GM12878 (cell line): ENCODE data around the gene NDOR1. TPM values are rescaled to one million over a fixed set of nuclear protein-coding genes. Genes with fewer than 3 reads are reported as not detected.

Experiments
- ATF3 ChIP-seq: IDR thresholded peaks from 2 replicates; pipeline ENCODE4 v1.6.1; 2011; ENCODE audit warnings: low read depth, mild to moderate bottlenecking, low read length, moderate library complexity, borderline replicate concordance; ENCODE audit errors: extremely low read depth
- ATF7 ChIP-seq: fragments of 450-650 bp; IDR thresholded peaks from 2 replicates; pipeline ENCODE4 v1.6.1; 2016; ENCODE audit warnings: low read depth, mild to moderate bottlenecking
- BACH1 ChIP-seq: fragments of 450-650 bp; IDR thresholded peaks from 2 replicates; pipeline ENCODE4 v1.6.1; 2017; ENCODE audit warnings: mild to moderate bottlenecking, borderline replicate concordance
- BCL11A ChIP-seq: IDR thresholded peaks from 2 replicates; pipeline ENCODE4 v1.6.1; 2011; ENCODE audit warnings: low read depth, low read length
- CBFB ChIP-seq: IDR thresholded peaks from 2 replicates; pipeline ENCODE4 v1.6.1; 2016; ENCODE audit warnings: antibody characterized with exemption, low read depth
- CREM ChIP-seq: IDR thresholded peaks from 2 replicates; pipeline ENCODE4 v1.6.1; 2014; ENCODE audit warnings: antibody characterized with exemption, low read depth
- E2F8 ChIP-seq: fragments of 450-650 bp; IDR thresholded peaks from 2 replicates; pipeline ENCODE4 v1.6.1; 2018; ENCODE audit warnings: mild to moderate bottlenecking, low read depth, moderate library complexity; ENCODE audit not compliant: partially characterized antibody
- EP300 ChIP-seq, 2 experiments: fragments of 150-350 bp in 1 of 2; IDR thresholded peaks; 2 replicates each; pipeline ENCODE4 v1.6.1; 2011 to 2012; ENCODE audit warnings: low read depth in 2 of 2, low read length in 2 of 2, borderline replicate concordance in 1 of 2, improper control_type of control experiment in 1 of 2, inconsistent platforms in 1 of 2; ENCODE audit not compliant: control insufficient read depth in 1 of 2
- EZH2 ChIP-seq: IDR thresholded peaks from 2 replicates; pipeline ENCODE4 v1.6.1; 2012; ENCODE audit warnings: low read depth, mild to moderate bottlenecking, control low read depth, inconsistent platforms, low read length, borderline replicate concordance; ENCODE audit not compliant: control insufficient read depth
- GATAD2B ChIP-seq: fragments of 450-650 bp; conservative IDR thresholded peaks from 2 replicates; pipeline ENCODE4 v1.6.1; 2017; ENCODE audit warnings: low read depth, mild to moderate bottlenecking, moderate library complexity
- MTA2 ChIP-seq: fragments of 450-650 bp; IDR thresholded peaks from 2 replicates; pipeline ENCODE4 v1.6.1; 2016; ENCODE audit warnings: low read depth, mild to moderate bottlenecking, moderate library complexity
- NR2C2 ChIP-seq: IDR thresholded peaks from 2 replicates; pipeline ENCODE4 v1.6.1; 2011; ENCODE audit warnings: borderline replicate concordance, low read depth; ENCODE audit not compliant: control insufficient read depth, insufficient read length
- POLR2A ChIP-seq: IDR thresholded peaks from 2 replicates; pipeline ENCODE4 v1.6.1; 2011; ENCODE audit warnings: low read depth, mild to moderate bottlenecking, low read length
- PRDM15 ChIP-seq: fragments of 450-650 bp; formaldehyde crosslinking; IDR thresholded peaks from 2 replicates; pipeline ENCODE4 v1.4.0; 2020; ENCODE audit warnings: mild to moderate bottlenecking, moderate library complexity
- RBBP5 ChIP-seq: fragments of 200-600 bp; sonication (generic); conservative IDR thresholded peaks from 2 replicates; pipeline ENCODE4 v1.6.1; 2016
- RCOR1 ChIP-seq: conservative IDR thresholded peaks from 2 replicates; pipeline ENCODE4 v1.6.1; 2012; ENCODE audit warnings: low read depth, low read length, improper control_type of control experiment
- SMARCA5 ChIP-seq: fragments of 450-650 bp; IDR thresholded peaks from 2 replicates; pipeline ENCODE4 v1.6.1; 2017; ENCODE audit warnings: mild to moderate bottlenecking
- SREBF1 ChIP-seq: IDR thresholded peaks from 2 replicates; pipeline ENCODE4 v1.6.1; 2012; ENCODE audit warnings: mild to moderate bottlenecking, low read length
- polyA plus RNA-seq, 11 experiments: library from polyadenylated mRNA; depleted of rRNA in 4 of 11; unstranded in 6 of 11; stranded (reverse) in 5 of 11; fragments of >200 nt; fragmentation: Nextera tagmentation in 4 of 11; fragmentation: Illumina TruSeq in 1 of 11; extraction: Ambion mirVana in 4 of 11; extraction: Trizol in 1 of 11; gene quantifications; 1 replicate in 1 of 11; 2 replicates in 10 of 11; pipeline versions ENCODE4 v1.2.1 to v1.2.3, GENCODE V29; 2011 to 2016; ENCODE audit warnings: inconsistent platforms in 2 of 11, missing spikeins in 2 of 11, low read depth in 1 of 11
- total RNA-seq, 4 experiments: library from RNA; depleted of rRNA in 3 of 4; stranded (reverse); fragments of >200 nt in 3 of 4; fragmentation: Illumina TruSeq in 1 of 4; extraction: Trizol in 1 of 4; gene quantifications; 2 replicates each; pipeline versions ENCODE4 v1.2.1 to v1.2.3, GENCODE V29; 2013 to 2021
- TF ChIP-seq, protein P1 (sequence below): fragments of 450-650 bp; formaldehyde crosslinking; IDR thresholded peaks from 2 replicates; pipeline ENCODE4 v1.5.0; 2022; ENCODE audit warnings: mild to moderate bottlenecking, missing genetic modification characterization

NDOR1 gene
- total and polyA plus RNA-seq, 10 of the 15 experiments (the other 5 are each of a cell fraction or from before 2014, with no cell fraction given) = 0.04 to 32.9 (median 11.1) TPM

DNA sequence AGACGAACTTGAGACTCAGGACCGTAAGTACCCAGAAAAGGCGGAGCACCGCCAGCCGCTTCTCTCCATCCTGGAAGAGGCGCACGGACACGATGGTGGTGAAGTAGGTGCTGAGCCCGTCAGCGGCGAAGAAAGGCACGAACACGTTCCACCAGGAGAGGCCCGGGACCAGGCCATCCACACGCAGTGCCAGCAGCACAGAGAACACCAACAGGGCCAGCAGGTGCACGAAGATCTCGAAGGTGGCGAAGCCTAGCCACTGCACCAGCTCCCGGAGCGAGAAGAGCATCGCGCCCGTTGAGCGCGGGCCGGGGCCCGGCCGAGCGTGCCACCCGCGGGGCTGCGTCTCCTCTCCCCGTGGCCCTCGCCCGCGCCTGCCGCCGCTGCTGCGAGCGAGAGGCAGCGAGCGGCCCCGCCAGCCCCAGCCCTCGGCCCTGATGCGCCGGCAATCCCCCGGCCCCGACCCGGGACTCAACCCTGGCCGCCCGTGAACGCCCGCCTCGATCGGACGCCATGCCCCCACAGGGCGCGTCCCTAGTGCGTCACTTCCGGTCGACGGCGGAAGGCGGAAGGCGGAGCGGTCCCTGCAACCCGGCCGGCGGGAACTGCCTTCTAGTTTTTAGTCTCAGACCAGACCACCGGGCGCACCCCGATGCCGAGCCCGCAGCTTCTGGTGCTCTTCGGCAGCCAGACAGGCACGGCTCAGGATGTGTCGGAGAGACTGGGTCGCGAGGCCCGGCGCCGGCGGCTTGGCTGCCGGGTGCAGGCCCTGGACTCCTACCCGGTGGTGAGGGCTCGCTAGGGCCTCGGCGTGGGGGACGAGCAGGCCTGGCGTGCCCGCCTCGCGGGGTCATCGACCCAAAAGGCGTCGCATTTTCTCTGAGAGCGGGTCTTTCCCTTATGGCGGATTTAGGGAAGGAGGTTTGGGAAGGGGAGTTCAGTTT is at the start of gene NDOR1, which contains the start of gene TMEM203 (continued):
- TF ChIP-seq E2F8 (peak; percentile 92), POLR2A (peak; percentile 92), ATF7 (no peak), NR2C2 (no peak), MTA2 (no peak), CREM (peak; percentile 99), SMARCA5 (peak; percentile 69; the same call in 1 of the 2 replicates), EZH2 (no peak), RCOR1 (no peak), PRDM15 (CRISPR knock-in tag) (no peak), BACH1 (peak; percentile 79; the same call in 1 of the 2 replicates), ATF3 (peak; percentile 79; the same call in 1 of the 2 replicates), RBBP5 (no peak), SREBF1 (no peak), CBFB (0 out of 2 replicates have a peak, but pooled peaks have one; percentile 25), GATAD2B (peak; percentile 88), EP300 (IDR thresholded peaks at IDR 0.05; ENCODE audit: borderline replicate concordance in 1 of 2, control insufficient read depth in 1 of 2, low read depth in 2 of 2, low read length in 2 of 2) (no peak), BCL11A (no peak)
- TF ChIP-seq, protein P1, sequence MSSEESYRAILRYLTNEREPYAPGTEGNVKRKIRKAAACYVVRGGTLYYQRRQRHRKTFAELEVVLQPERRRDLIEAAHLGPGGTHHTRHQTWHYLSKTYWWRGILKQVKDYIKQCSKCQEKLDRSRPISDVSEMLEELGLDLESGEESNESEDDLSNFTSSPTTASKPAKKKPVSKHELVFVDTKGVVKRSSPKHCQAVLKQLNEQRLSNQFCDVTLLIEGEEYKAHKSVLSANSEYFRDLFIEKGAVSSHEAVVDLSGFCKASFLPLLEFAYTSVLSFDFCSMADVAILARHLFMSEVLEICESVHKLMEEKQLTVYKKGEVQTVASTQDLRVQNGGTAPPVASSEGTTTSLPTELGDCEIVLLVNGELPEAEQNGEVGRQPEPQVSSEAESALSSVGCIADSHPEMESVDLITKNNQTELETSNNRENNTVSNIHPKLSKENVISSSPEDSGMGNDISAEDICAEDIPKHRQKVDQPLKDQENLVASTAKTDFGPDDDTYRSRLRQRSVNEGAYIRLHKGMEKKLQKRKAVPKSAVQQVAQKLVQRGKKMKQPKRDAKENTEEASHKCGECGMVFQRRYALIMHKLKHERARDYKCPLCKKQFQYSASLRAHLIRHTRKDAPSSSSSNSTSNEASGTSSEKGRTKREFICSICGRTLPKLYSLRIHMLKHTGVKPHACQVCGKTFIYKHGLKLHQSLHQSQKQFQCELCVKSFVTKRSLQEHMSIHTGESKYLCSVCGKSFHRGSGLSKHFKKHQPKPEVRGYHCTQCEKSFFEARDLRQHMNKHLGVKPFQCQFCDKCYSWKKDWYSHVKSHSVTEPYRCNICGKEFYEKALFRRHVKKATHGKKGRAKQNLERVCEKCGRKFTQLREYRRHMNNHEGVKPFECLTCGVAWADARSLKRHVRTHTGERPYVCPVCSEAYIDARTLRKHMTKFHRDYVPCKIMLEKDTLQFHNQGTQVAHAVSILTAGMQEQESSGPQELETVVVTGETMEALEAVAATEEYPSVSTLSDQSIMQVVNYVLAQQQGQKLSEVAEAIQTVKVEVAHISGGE = peak; percentile 57; the same call in 1 of the 2 replicates
